GM19238 (cell line): ENCODE data around the gene CLDN19.

Experiments used
- DNase-seq: peaks from one replicate; pipeline ENCODE4 v3.0.0; 2011; ENCODE audit warnings: low spot score; ENCODE audit not compliant: insufficient read length

CLDN19 gene

GRCh38 chr1:42739753-42740700 is at the start of gene CLDN19:
Gene CLDN19, minus strand, starts transcription at chr1:42740236. Its CDS starts 173 bp downstream, at chr1:42740063.
- DNase-seq = no peak

- DNase-seq = no peak
These were observed 48.0 kb upstream of the CLDN19 start for GRCh38 chr1:42788021-42788420.

GRCh38 chr1:42786097-42786496 is 46.1 kb upstream of the CLDN19 start:
- DNase-seq = no peak

GRCh38 chr1:42784946-42785693 is 45.1 kb upstream of the CLDN19 start, which contains the start of gene TMEM269:
Gene TMEM269, plus strand, starts transcription at chr1:42784991. Its CDS starts 4,903 bp downstream, at chr1:42789894.
- DNase-seq = peak; percentile 18

GRCh38 chr1:42784547-42784945 is 44.5 kb upstream of the CLDN19 start:
- DNase-seq = no peak

GRCh38 chr1:42783092-42783491 is 43.1 kb upstream of the CLDN19 start:
- DNase-seq = no peak

- DNase-seq = no peak
These were observed 40.1 kb upstream of the CLDN19 start for GRCh38 chr1:42780176-42780575.

GRCh38 chr1:42779725-42780124 is 39.7 kb upstream of the CLDN19 start:
- no peak for DNase-seq

- peak; percentile 28 for DNase-seq
These were observed 37.8 kb upstream of the CLDN19 start for GRCh38 chr1:42777852-42778251.

GRCh38 chr1:42776502-42776901 is 36.5 kb upstream of the CLDN19 start:
- DNase-seq = no peak

- no peak for DNase-seq
These were observed 35.0 kb upstream of the CLDN19 start for GRCh38 chr1:42774928-42775526.

- DNase-seq = no peak
These were observed 33.4 kb upstream of the CLDN19 start for GRCh38 chr1:42773420-42773819.

- DNase-seq = no peak
These were observed 29.8 kb upstream of the CLDN19 start for GRCh38 chr1:42769811-42770210.

- DNase-seq = no peak
These were observed 28.1 kb upstream of the CLDN19 start for GRCh38 chr1:42768172-42768571.

GRCh38 chr1:42767510-42768000 is 27.5 kb upstream of the CLDN19 start:
- no peak for DNase-seq

- DNase-seq = peak; percentile 87
These were observed 26.9 kb upstream of the CLDN19 start, which contains the start of the genes C1orf50 and P3H1 for GRCh38 chr1:42766741-42767509. Gene C1orf50, plus strand, starts transcription at chr1:42767249. Its CDS starts 63 bp downstream, at chr1:42767312. Gene P3H1, minus strand, starts transcription at chr1:42767028. Its CDS starts 57 bp downstream, at chr1:42766971.

GRCh38 chr1:42765832-42766740 is 26.1 kb upstream of the CLDN19 start:
- DNase-seq = no peak

GRCh38 chr1:42765269-42765668 is 25.2 kb upstream of the CLDN19 start:
- DNase-seq = no peak

GRCh38 chr1:42762269-42762668 is 22.2 kb upstream of the CLDN19 start:
- no peak for DNase-seq

- no peak for DNase-seq
These were observed 21.5 kb upstream of the CLDN19 start for GRCh38 chr1:42761567-42761966.
